Right atrium auricular region (tissue), 2 donors: ENCODE measurements around the gene STK40. TPM values are rescaled to one million over a fixed set of nuclear protein-coding genes. Genes with fewer than 3 reads are reported as not detected.

Experiments used
- DNase-seq: peaks from one replicate; pipeline ENCODE4 v3.0.0-alpha.2; 2019; ENCODE audit warnings: low spot score
- H3K27ac ChIP-seq, 2 donors: fragments of 200-600 bp; sonication (generic); 1 replicate in 1 of 2; 2 replicates in 1 of 2; pipeline ENCODE4 v1.5.1; 2016 to 2019
- H3K27me3 ChIP-seq, 2 donors: fragments of 200-600 bp; sonication (generic); one replicate each; pipeline versions ENCODE4 v1.5.1 to v1.6.0; 2017 to 2019
- H3K36me3 ChIP-seq: fragments of 200-600 bp; sonication (generic); one replicate; pipeline ENCODE4 v1.5.1; 2016
- H3K4me1 ChIP-seq, 2 donors: fragments of 200-600 bp; sonication (generic); one replicate each; pipeline versions ENCODE4 v1.5.1 to v1.6.0; 2017 to 2019
- H3K4me3 ChIP-seq, 2 donors: fragments of 200-600 bp; sonication (generic); 1 replicate in 1 of 2; 2 replicates in 1 of 2; pipeline ENCODE4 v1.5.1; 2017 to 2019; ENCODE audit warnings: mild to moderate bottlenecking in 1 of 2, moderate library complexity in 1 of 2
- H3K9me3 ChIP-seq, 2 donors: fragments of 200-600 bp; sonication (generic); one replicate each; pipeline ENCODE4 v1.5.1; 2019
- CTCF ChIP-seq, 2 donors: fragments of 200-600 bp; sonication (generic); IDR thresholded peaks; one replicate each; pipeline ENCODE4 v1.5.1; 2019; ENCODE audit warnings: antibody characterized with exemption in 2 of 2
- total RNA-seq, 2 donors: library from RNA; depleted of rRNA; stranded (reverse); fragments of >200 nt; gene quantifications; one replicate each; pipeline ENCODE4 v1.1.0, GENCODE V29; 2016

Gene STK40
- total RNA-seq, 2 donors from 2014 or later, result 50.5 to 74.7 TPM

DNA sequence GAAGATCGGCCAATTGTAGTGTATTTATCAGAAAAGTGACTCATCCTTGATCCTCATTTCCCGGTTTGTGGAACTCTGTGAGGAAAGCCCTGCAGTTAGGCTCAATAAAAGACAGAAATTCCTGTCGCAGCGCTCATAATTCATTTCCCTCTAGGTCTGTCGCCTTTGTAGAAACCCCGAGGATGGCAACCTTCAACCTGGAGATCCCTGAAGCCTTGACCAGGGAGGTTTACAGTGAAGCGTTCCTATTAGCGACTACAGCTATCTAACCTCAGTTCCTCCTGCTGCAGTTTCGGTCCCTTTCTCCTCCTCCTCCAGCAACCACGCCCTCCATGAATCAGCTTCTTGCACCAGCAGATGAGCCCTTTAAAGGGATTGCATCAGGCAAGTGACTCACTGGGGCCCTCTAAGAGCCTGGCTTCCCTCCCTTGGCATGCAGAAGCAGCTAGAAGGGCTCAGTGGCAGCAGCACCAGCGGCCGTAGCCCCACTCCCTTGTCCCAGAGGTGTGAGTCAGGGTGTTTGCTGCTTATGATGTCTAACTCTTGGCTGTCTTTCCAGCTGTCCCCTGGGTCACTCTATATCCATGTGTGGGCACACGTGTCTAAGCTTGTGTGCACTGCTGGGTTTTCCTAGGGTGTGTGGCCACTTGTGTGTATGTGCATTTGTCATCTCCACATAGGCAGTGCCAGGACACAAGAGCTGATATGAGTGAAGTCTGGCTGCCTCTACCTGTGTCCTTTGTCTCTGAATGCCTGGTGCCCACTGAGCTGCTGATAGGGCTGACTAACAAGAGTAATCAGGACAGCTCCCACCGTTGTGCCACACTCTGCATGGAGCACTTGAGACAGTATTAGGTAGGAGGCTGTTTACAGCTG lies 779 bp upstream of the STK40 start:
- TF ChIP-seq CTCF (IDR thresholded peaks at IDR 0.05), result no peak
- peak; percentile 99 for DNase-seq
- H3K9me3 ChIP-seq, result no peaks in the 10 kb centered on the region
- peak overlapping the region; percentile 94 to 98 for H3K27ac ChIP-seq
- peak overlapping the region; percentile 41 to 76 for H3K4me3 ChIP-seq
- no peaks in the 10 kb centered on the region for H3K27me3 ChIP-seq
- H3K4me1 ChIP-seq, result peaks cover 0 to 69% of the 10 kb centered on the region in 2 donors
- H3K36me3 ChIP-seq, result peaks cover 9% of the 10 kb centered on the region

- H3K4me1 ChIP-seq, result peaks cover 0 to 83% of the 10 kb centered on the region in 2 donors
- H3K9me3 ChIP-seq, result no peaks in the 10 kb centered on the region
- H3K4me3 ChIP-seq, result peak overlapping the region; percentile 76 to 93
- peak overlapping the region; percentile 94 to 98 for H3K27ac ChIP-seq
- DNase-seq, result no peak
- no peaks in the 10 kb centered on the region for H3K27me3 ChIP-seq
- H3K36me3 ChIP-seq, result no peaks in the 10 kb centered on the region
- no peak for TF ChIP-seq CTCF (IDR thresholded peaks at IDR 0.05)
Observed at GRCh38 chr1:36384542-36385409, 948 bp downstream of the STK40 start.

GRCh38 chr1:36383240-36383639 lies 2.5 kb downstream of the STK40 start:
- no peak for DNase-seq
- Histone ChIP-seq H3K27me3 (no peaks in the 10 kb centered on the region), H3K27ac (peak overlapping the region in 1 of 2 donors; percentile 35), H3K4me1 (peaks cover 0 to 73% of the 10 kb centered on the region in 2 donors), H3K9me3 (no peaks in the 10 kb centered on the region), H3K36me3 (no peaks in the 10 kb centered on the region), H3K4me3 (no peak overlapping the region)
- TF ChIP-seq CTCF (IDR thresholded peaks at IDR 0.05), result no peak

DNA sequence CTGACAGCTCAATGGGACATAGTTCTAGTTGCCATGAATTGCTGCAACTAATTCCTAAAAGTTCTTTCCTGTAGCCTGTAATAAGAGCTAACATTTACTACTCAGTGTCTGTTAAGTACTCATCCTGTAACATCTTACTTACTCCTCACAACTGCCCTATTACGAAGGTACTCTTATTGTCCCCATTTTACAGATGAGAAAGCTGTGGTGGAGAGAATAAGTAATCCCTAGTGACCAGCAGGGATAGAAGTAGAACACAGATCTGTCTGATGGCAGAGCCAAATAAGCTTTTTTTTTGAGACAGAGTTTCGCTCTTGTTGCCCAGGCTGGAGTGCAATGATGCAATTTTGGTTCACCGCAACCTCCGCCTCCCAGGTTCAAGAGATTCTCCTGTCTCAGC lies 3.1 kb downstream of the STK40 start:
- Histone ChIP-seq H3K4me1 (peaks cover 0 to 69% of the 10 kb centered on the region in 2 donors), H3K4me3 (no peak overlapping the region), H3K27me3 (no peaks in the 10 kb centered on the region), H3K36me3 (no peaks in the 10 kb centered on the region), H3K9me3 (no peaks in the 10 kb centered on the region), H3K27ac (peak overlapping the region in 1 of 2 donors; percentile 35)
- TF ChIP-seq CTCF (IDR thresholded peaks at IDR 0.05), result no peak
- no peak for DNase-seq

GRCh38 chr1:36382231-36382630 lies 3.5 kb downstream of the STK40 start:
- peaks cover 0 to 68% of the 10 kb centered on the region in 2 donors for H3K4me1 ChIP-seq

More at GRCh38 chr1:36382231-36382630, 3.5 kb downstream of the STK40 start:
- DNase-seq, result no peak
- Histone ChIP-seq H3K27ac (peak overlapping the region in 1 of 2 donors; percentile 35), H3K27me3 (no peaks in the 10 kb centered on the region), H3K36me3 (no peaks in the 10 kb centered on the region), H3K9me3 (no peaks in the 10 kb centered on the region), H3K4me3 (no peak overlapping the region)
- TF ChIP-seq CTCF (IDR thresholded peaks at IDR 0.05), result no peak
